HepG2 (cell line): ENCODE data around the gene SPRN. TPM values are rescaled to one million over a fixed set of nuclear protein-coding genes. Genes with fewer than 3 reads are reported as not detected.

Experiments
- CREM ChIP-seq, 2 experiments: sonication (generic) in 1 of 2; formaldehyde crosslinking in 1 of 2; IDR thresholded peaks; 2 replicates each; pipeline versions ENCODE4 v1.4.0 to v1.6.1; 2016 to 2020; ENCODE audit warnings: antibody characterized with exemption in 1 of 2, mild to moderate bottlenecking in 1 of 2, missing genetic modification reagents in 1 of 2
- GZF1 ChIP-seq: sonication (generic); formaldehyde crosslinking; IDR thresholded peaks from 2 replicates; pipeline ENCODE4 v1.5.1; 2020; ENCODE audit warnings: mild to moderate bottlenecking, missing genetic modification reagents
- HNRNPL ChIP-seq: fragments of 200-400 bp; formaldehyde crosslinking; IDR thresholded peaks from 2 replicates; pipeline ENCODE4 v1.6.1; 2017; ENCODE audit warnings: mild to moderate bottlenecking, low read depth, low read length
- KDM6A ChIP-seq: IDR thresholded peaks from 2 replicates; pipeline ENCODE4 v1.6.1; 2016; ENCODE audit warnings: low read depth
- KLF11 ChIP-seq: IDR thresholded peaks from 2 replicates; pipeline ENCODE4 v1.6.1; 2016; ENCODE audit warnings: missing compliant biosample characterization
- MTF2 ChIP-seq: sonication (generic); formaldehyde crosslinking; IDR thresholded peaks from 2 replicates; pipeline ENCODE4 v1.5.0; 2020; ENCODE audit warnings: missing genetic modification reagents, borderline replicate concordance
- PAX8 ChIP-seq: sonication (generic); formaldehyde crosslinking; IDR thresholded peaks from 2 replicates; pipeline ENCODE4 v1.8.0; 2022; ENCODE audit warnings: mild to moderate bottlenecking, missing genetic modification reagents, borderline replicate concordance
- ZFP36L1 ChIP-seq: sonication (generic); formaldehyde crosslinking; IDR thresholded peaks from 2 replicates; pipeline ENCODE4 v1.8.0; 2022; ENCODE audit warnings: mild to moderate bottlenecking, missing genetic modification reagents, moderate library complexity
- ZFP36L2 ChIP-seq: sonication (generic); formaldehyde crosslinking; IDR thresholded peaks from 2 replicates; pipeline ENCODE4 v1.4.0; 2020; ENCODE audit warnings: missing genetic modification reagents
- ZNF138 ChIP-seq: sonication (generic); formaldehyde crosslinking; IDR thresholded peaks from 2 replicates; pipeline ENCODE4 v1.5.0; 2020; ENCODE audit warnings: mild to moderate bottlenecking, low read depth, missing genetic modification reagents
- ZNF34 ChIP-seq: sonication (generic); formaldehyde crosslinking; IDR thresholded peaks from 2 replicates; pipeline ENCODE4 v1.4.0; 2020; ENCODE audit warnings: mild to moderate bottlenecking, missing genetic modification reagents, borderline replicate concordance
- ZNF543 ChIP-seq: sonication (generic); formaldehyde crosslinking; IDR thresholded peaks from 2 replicates; pipeline ENCODE4 v1.4.0; 2020; ENCODE audit warnings: mild to moderate bottlenecking, missing genetic modification reagents
- ZNF83 ChIP-seq: sonication (generic); formaldehyde crosslinking; IDR thresholded peaks from 2 replicates; pipeline ENCODE4 v1.4.0; 2020; ENCODE audit warnings: missing genetic modification reagents, mild to moderate bottlenecking, borderline replicate concordance
- ZNF850 ChIP-seq: sonication (generic); formaldehyde crosslinking; conservative IDR thresholded peaks from 2 replicates; pipeline ENCODE4 v1.9.0; 2021; ENCODE audit warnings: mild to moderate bottlenecking, missing genetic modification reagents
- polyA plus RNA-seq, 8 experiments: library from polyadenylated mRNA; depleted of rRNA in 3 of 8; stranded (reverse) in 7 of 8; unstranded in 1 of 8; fragments of >200 nt; fragmentation: Illumina TruSeq in 4 of 8; extraction: Trizol in 4 of 8; gene quantifications; 2 replicates each; pipeline versions ENCODE4 v1.2.1 to v1.2.3, GENCODE V29; 2011 to 2016; ENCODE audit warnings: low read depth in 4 of 8, missing spikeins in 1 of 8, mixed read lengths in 1 of 8; ENCODE audit not compliant: insufficient read depth in 1 of 8
- total RNA-seq, 5 experiments: library from RNA; depleted of rRNA; stranded (reverse); fragments of >200 nt; fragmentation: Illumina TruSeq; extraction: Trizol; gene quantifications; 2 replicates each; pipeline ENCODE4 v1.2.3, GENCODE V29; 2016; ENCODE audit warnings: low read depth in 1 of 5
- TF ChIP-seq, protein P1 (sequence below): sonication (generic); formaldehyde crosslinking; IDR thresholded peaks from 2 replicates; pipeline ENCODE4 v1.5.0; 2020; ENCODE audit warnings: mild to moderate bottlenecking, missing genetic modification reagents
- TF ChIP-seq, protein P2 (sequence below): sonication (generic); formaldehyde crosslinking; IDR thresholded peaks from 2 replicates; pipeline ENCODE4 v1.8.0; 2022; ENCODE audit warnings: mild to moderate bottlenecking, missing genetic modification reagents, borderline replicate concordance
- TF ChIP-seq, protein P3 (sequence below): sonication (generic); formaldehyde crosslinking; IDR thresholded peaks from 2 replicates; pipeline ENCODE4 v1.4.0; 2020; ENCODE audit warnings: mild to moderate bottlenecking, missing genetic modification reagents
- TF ChIP-seq, protein P4 (sequence below): sonication (generic); formaldehyde crosslinking; IDR thresholded peaks from 2 replicates; pipeline ENCODE4 v1.5.0; 2020; ENCODE audit warnings: mild to moderate bottlenecking, missing genetic modification reagents, borderline replicate concordance
- TF ChIP-seq, protein P5 (sequence below): sonication (generic); formaldehyde crosslinking; IDR thresholded peaks from 2 replicates; pipeline ENCODE4 v1.4.0; 2020; ENCODE audit warnings: missing genetic modification reagents; ENCODE audit errors: not compliant biosample characterization

Gene SPRN
- total and polyA plus RNA-seq, 2 of the 13 experiments (the other 11 are each of a cell fraction or from before 2014, with no cell fraction given): not detected

DNA sequence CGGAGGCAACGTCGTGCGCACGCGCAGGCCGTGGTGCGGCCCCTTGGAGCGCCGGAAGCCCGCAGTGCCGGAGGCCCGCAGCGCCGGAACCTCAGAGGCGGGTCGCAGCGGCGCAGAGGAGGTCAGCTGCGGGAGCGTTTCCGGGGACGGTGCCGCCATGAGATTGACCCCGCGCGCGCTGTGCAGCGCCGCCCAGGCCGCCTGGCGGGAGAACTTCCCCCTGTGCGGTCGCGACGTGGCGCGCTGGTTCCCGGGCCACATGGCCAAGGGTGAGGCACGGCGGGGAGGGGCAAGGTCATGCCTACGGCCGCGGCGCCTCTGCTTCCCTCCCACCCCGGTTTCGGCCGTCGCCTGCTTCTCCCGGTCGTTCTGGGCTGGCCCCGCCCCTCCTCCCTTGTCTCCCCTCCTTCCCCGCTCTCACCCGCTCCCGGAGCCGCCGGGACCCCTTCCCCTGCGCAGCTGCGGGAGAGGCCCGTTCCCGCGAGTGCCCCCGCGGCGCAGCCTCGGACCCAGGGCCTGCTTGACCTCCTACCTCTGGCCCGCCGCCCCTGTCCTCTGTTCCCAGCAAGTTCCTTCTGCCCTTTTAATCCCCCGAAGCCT, 30.3 kb downstream of the SPRN start, which contains the start of gene MTG1 (continued):
- TF ChIP-seq, protein P1, sequence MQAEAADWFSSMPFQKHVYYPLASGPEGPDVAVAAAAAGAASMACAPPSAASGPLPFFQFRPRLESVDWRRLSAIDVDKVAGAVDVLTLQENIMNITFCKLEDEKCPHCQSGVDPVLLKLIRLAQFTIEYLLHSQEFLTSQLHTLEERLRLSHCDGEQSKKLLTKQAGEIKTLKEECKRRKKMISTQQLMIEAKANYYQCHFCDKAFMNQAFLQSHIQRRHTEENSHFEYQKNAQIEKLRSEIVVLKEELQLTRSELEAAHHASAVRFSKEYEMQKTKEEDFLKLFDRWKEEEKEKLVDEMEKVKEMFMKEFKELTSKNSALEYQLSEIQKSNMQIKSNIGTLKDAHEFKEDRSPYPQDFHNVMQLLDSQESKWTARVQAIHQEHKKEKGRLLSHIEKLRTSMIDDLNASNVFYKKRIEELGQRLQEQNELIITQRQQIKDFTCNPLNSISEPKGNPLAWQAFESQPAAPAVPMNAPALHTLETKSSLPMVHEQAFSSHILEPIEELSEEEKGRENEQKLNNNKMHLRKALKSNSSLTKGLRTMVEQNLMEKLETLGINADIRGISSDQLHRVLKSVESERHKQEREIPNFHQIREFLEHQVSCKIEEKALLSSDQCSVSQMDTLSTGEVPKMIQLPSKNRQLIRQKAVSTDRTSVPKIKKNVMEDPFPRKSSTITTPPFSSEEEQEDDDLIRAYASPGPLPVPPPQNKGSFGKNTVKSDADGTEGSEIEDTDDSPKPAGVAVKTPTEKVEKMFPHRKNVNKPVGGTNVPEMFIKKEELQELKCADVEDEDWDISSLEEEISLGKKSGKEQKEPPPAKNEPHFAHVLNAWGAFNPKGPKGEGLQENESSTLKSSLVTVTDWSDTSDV (CRISPR knock-in tag): no peak; the same call in 1 of the 2 replicates
- peak; percentile 37; the same call in 1 of the 2 replicates for TF ChIP-seq KLF11 (CRISPR knock-in tag)
- no peak; the same call in 1 of the 2 replicates for TF ChIP-seq PAX8 (CRISPR knock-in tag)
- no peak; the same call in 1 of the 2 replicates for TF ChIP-seq MTF2 (CRISPR knock-in tag)
- peak; percentile 86; the same call in 1 of the 2 replicates for TF ChIP-seq ZNF543
- TF ChIP-seq KDM6A (CRISPR knock-in tag): no peak
- TF ChIP-seq ZNF138 (CRISPR knock-in tag): no peak
- TF ChIP-seq ZFP36L1: 0 out of 2 replicates have a peak, but pooled peaks have one; percentile 54
- TF ChIP-seq, protein P2, sequence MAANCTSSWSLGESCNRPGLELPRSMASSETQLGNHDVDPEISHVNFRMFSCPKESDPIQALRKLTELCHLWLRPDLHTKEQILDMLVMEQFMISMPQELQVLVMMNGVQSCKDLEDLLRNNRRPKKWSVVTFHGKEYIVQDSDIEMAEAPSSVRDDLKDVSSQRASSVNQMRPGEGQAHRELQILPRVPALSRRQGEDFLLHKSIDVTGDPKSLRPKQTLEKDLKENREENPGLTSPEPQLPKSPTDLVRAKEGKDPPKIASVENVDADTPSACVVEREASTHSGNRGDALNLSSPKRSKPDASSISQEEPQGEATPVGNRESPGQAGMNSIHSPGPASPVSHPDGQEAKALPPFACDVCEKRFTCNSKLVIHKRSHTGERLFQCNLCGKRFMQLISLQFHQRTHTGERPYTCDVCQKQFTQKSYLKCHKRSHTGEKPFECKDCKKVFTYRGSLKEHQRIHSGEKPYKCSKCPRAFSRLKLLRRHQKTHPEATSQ (CRISPR knock-in tag): peak; percentile 26; the same call in 1 of the 2 replicates
- TF ChIP-seq CREM (IDR thresholded peaks at IDR 0.05): no peak
- TF ChIP-seq CREM (CRISPR knock-in tag; IDR thresholded peaks at IDR 0.05): no peak
- TF ChIP-seq HNRNPL: 0 out of 2 replicates have a peak, but pooled peaks have one; percentile 42
- TF ChIP-seq ZNF34 (CRISPR knock-in tag): peak; percentile 82; the same call in 1 of the 2 replicates
- peak; percentile 96; the same call in 1 of the 2 replicates for TF ChIP-seq ZNF83 (CRISPR knock-in tag)
- no peak for TF ChIP-seq ZFP36L2 (CRISPR knock-in tag)
- TF ChIP-seq, protein P3, sequence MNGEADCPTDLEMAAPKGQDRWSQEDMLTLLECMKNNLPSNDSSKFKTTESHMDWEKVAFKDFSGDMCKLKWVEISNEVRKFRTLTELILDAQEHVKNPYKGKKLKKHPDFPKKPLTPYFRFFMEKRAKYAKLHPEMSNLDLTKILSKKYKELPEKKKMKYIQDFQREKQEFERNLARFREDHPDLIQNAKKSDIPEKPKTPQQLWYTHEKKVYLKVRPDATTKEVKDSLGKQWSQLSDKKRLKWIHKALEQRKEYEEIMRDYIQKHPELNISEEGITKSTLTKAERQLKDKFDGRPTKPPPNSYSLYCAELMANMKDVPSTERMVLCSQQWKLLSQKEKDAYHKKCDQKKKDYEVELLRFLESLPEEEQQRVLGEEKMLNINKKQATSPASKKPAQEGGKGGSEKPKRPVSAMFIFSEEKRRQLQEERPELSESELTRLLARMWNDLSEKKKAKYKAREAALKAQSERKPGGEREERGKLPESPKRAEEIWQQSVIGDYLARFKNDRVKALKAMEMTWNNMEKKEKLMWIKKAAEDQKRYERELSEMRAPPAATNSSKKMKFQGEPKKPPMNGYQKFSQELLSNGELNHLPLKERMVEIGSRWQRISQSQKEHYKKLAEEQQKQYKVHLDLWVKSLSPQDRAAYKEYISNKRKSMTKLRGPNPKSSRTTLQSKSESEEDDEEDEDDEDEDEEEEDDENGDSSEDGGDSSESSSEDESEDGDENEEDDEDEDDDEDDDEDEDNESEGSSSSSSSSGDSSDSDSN (CRISPR knock-in tag): peak; percentile 94
- peak; percentile 96 for TF ChIP-seq ZNF850 (CRISPR knock-in tag)
- TF ChIP-seq, protein P4, sequence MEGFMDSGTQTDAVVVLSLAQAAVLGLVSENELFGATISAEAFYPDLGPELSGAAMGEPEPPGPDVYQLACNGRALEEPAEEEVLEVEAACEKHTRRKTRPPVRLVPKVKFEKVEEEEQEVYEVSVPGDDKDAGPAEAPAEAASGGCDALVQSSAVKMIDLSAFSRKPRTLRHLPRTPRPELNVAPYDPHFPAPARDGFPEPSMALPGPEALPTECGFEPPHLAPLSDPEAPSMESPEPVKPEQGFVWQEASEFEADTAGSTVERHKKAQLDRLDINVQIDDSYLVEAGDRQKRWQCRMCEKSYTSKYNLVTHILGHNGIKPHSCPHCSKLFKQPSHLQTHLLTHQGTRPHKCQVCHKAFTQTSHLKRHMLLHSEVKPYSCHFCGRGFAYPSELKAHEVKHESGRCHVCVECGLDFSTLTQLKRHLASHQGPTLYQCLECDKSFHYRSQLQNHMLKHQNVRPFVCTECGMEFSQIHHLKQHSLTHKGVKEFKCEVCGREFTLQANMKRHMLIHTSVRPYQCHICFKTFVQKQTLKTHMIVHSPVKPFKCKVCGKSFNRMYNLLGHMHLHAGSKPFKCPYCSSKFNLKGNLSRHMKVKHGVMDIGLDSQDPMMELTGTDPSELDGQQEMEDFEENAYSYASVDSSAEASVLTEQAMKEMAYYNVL (CRISPR knock-in tag): peak; percentile 31; the same call in 1 of the 2 replicates
- TF ChIP-seq GZF1 (CRISPR knock-in tag): peak; percentile 80; the same call in 1 of the 2 replicates
- TF ChIP-seq, protein P5, sequence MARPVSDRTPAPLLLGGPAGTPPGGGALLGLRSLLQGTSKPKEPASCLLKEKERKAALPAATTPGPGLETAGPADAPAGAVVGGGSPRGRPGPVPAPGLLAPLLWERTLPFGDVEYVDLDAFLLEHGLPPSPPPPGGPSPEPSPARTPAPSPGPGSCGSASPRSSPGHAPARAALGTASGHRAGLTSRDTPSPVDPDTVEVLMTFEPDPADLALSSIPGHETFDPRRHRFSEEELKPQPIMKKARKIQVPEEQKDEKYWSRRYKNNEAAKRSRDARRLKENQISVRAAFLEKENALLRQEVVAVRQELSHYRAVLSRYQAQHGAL (CRISPR knock-in tag): peak; percentile 54
